Heart left ventricle (tissue), 13 donors: ENCODE results near the gene MAST4.

Experiments
- POLR2A ChIP-seq, 2 donors: fragments of 450-650 bp; IDR thresholded peaks; one replicate each; pipeline ENCODE4 v1.6.1; 2017; ENCODE audit warnings: antibody characterized with exemption in 2 of 2, mild to moderate bottlenecking in 2 of 2, moderate library complexity in 2 of 2
- TF ChIP-seq, protein P1 (sequence below), 12 donors: fragments of 200-600 bp; sonication (generic) in 4 of 12; IDR thresholded peaks; one replicate each; pipeline versions ENCODE4 v1.5.0 to v1.8.0; 2018 to 2022; ENCODE audit warnings: antibody characterized with exemption in 12 of 12, mild to moderate bottlenecking in 5 of 12
- donor health status: ischemic (EF 13 %, LVEDD 7.1; RV severe dilation, severe dysfunction).
- donor health status: DM: no; HTN: yes; CAD: no.
- donor health status: DM: no; HTN: no; CAD: no.
- donor health status: ischemic (EF 25% LVEDD 6.9; RV normal size, moderate dysfunction).
- donor health status: ischemic (EF 25% LVEDD 5.7; RV mildly dilated, moderate dysfunction).
- donor health status: ischemic (EF 35%, LVEDD 5.7; RV mildly dilated, moderate dysfunction).
- donor health status: nonischemic (EF 11% LVEDD 7.7; RV severe dilation, severe dysfunction).
- donor health status: DM: yes; HTN: yes; CAD: no.
- donor health status: PGD.
- donor health status: ischemic (EF 29% LVEDD 5.4; RV normal size, mild dysfunction).
- donor health status: nonischemic (EF 23%, LVEDD 6.1; RV moderate dilation, normal function).

DNA sequence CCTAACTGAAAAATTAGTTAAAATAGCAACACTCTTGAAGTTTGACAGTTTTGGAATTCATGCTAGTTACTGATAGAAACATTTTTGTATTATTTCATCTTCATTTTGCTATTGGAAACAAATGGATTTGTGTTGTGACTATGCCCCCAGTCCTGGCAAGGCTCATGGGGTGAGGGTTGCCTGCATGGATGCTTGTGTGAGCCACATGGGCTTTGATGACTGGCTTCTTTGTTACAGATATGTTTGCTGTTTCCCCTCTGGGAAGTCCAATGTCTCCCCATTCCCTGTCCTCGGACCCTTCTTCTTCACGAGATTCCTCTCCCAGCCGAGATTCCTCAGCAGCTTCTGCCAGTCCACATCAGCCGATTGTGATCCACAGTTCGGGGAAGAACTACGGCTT lies 556.2 kb downstream of the MAST4 start:
- TF ChIP-seq, protein P1, sequence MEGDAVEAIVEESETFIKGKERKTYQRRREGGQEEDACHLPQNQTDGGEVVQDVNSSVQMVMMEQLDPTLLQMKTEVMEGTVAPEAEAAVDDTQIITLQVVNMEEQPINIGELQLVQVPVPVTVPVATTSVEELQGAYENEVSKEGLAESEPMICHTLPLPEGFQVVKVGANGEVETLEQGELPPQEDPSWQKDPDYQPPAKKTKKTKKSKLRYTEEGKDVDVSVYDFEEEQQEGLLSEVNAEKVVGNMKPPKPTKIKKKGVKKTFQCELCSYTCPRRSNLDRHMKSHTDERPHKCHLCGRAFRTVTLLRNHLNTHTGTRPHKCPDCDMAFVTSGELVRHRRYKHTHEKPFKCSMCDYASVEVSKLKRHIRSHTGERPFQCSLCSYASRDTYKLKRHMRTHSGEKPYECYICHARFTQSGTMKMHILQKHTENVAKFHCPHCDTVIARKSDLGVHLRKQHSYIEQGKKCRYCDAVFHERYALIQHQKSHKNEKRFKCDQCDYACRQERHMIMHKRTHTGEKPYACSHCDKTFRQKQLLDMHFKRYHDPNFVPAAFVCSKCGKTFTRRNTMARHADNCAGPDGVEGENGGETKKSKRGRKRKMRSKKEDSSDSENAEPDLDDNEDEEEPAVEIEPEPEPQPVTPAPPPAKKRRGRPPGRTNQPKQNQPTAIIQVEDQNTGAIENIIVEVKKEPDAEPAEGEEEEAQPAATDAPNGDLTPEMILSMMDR (IDR thresholded peaks at IDR 0.05) = no peak
- TF ChIP-seq POLR2A (IDR thresholded peaks at IDR 0.05) = no peak
